GM19372 (cell line): ENCODE data around the gene FEZ2.

Experiments used
- ATAC-seq: cut with Tn5 transposase; IDR thresholded peaks from one replicate; pipeline ENCODE4 v1.9.1; 2021; ENCODE audit warnings: mild to moderate bottlenecking, low read depth, moderate library complexity; ENCODE audit not compliant: unreplicated experiment

FEZ2 gene

DNA sequence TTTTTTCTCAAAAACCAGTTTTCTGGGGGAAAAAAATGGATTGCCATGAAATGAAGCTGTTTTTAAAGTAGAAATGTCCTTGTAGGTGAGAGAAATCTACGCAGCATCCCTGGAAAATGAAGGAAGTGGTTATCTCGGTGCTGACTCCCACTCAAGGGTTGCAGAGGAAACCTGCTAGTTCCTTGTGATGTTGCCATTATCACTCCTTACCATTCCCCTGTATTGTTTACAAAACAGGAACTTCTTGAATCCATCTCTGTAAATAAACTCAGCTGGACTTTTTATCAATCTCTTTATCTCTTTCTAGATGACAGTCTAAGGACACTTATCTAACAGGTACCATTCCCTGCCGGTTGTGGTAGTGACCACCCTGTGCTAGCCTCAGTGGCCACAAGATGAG, 61.2 kb downstream of the FEZ2 start:
- ATAC-seq = no peak

DNA sequence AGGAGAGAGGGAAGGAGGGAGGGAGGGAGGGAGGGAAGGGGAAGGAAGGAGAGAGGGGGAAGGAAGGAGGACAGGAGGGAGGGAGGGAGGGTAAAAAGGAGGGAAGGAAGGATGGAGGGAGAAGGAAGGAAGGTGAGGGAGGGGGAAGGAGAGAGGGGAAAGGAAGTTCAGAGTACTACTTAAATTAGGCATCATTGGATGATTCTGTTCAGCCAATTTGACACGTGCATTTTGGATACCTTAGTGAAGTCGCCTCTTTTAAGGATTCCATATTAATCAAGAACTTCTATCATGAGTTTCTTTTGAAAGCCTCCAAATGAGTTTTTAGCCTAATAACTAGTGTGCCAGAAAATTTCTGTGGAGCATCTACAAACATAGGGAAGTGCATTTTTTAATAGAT, 62.9 kb downstream of the FEZ2 start:
- ATAC-seq = no peak

DNA sequence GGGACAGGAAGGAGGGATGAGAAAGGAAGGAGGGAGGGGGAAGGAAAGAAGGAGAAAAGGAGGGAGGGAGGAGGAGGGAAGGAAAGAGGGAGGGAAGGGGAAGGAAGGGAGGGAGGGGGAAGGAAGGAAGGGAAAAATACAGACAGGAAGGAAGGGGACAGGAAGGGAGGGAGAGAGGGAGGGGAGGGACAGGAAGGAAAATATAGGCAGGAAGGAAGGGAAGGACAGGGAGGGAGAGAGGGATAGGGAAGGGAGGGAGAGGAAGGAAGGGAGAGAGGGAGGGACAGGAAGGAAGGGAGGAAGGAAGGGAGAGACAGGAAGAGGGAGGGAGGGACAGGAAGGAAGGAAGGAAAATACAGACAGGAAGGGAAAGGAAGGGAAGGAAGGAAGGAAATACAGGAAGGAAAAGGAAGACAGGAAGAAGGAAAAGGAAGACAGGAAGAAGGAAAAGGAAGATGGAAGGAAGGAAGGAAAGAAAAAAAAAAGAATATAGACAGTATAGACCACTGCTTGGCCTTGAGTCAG, 63.6 kb downstream of the FEZ2 start:
- no peak for ATAC-seq

DNA sequence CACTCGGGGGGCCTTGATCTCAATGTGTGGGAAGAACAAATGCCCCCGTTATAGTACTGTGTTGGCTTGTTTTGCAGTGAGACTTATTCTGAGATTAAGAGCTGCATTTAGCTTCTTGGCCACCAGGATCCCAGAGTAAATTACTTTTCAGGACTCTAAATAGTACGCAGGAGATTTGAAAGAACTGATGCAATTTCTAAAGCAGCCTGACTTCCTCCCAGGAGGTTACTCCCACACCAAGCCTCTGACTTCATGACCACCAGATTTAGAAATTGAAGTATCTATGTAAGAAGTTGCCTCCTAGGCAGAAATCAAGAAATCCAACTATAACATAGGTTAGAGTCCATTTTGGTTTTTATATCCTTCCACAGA, 67.0 kb downstream of the FEZ2 start:
- no peak for ATAC-seq

DNA sequence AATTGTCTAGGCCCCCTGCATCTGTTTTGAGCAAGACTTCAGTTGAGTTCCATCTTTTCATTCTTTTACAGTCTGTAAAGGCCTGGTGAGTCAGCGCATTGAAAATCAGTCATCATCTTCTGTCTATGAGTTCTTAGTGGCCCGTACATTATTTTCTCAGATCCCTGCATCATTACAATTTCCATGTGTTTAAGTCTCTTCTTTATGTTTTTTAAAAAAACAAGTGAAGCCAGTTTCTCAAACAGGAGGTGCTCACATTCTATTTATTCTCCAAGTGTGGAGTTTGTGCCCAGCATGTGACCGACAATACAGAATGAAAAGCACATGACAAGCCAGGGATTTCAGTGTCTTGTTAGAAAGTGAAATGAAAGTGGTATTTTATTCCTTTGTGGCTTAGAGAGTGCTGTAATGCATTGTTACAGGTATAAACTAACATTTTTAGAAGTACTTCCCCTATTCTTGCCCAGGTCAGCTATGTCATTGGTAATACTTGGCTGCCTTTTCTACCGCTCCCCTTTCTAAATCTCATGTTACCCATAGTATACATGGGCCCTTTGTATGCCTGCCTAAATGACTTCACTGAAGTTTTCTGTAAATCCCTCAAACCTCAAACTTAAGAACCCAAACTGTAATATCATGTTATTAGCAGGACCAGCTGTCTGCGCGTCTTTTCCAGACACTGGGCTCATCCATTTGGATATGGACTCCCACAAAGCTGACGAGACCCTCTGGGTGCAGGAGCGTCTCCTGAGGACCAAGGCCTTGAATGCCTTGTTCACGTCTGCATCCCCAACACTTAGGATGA, 67.6 kb downstream of the FEZ2 start:
- ATAC-seq = no peak

DNA sequence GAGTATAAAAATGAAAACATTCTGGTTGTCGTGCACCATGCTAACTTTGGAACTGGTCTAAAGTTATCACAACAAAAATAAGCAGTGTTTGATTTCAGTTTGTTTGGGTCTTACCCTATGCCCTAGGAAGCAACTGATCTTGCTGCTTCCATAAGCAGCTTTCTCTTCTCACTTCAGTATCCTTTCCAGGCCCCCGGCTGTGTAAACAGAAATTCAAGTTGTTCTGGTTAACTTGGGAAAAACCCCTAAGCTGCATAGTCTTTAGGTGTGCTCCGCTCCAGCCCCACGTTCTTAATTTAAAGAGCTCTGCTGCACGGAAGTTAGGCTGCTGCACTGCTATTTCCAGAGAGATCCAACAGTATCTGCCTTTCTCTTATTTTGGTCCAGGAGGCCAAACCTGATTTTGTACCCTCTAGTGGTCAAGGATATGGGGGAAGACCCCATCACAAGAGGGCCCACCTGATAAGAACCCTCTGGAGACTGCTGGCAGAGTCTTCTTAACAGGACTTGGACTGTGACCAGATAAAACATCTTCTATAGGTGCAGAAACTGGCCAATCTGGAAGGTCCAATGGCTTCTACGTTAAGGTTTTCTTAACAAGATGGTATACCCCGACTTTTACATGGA, 69.1 kb downstream of the FEZ2 start:
- no peak for ATAC-seq

DNA sequence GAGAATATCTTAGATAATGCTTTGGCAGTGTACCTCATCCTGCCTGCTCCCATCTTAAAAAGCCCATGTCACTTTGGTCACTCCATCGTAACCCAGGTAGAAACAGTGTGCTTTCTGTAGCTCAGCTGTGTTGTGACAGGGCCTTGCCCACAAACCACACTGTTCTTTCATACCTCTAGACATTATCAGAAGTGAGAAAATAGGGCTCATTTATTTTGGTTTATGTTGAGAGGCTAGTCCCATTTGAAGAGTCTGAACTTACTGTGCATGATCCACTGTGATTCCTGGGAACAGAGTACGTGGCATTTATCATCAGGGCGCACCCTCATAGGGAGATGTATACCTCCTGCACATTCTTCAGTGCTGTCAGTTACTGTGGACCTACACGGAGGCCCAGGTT, 69.7 kb downstream of the FEZ2 start:
- ATAC-seq = no peak

DNA sequence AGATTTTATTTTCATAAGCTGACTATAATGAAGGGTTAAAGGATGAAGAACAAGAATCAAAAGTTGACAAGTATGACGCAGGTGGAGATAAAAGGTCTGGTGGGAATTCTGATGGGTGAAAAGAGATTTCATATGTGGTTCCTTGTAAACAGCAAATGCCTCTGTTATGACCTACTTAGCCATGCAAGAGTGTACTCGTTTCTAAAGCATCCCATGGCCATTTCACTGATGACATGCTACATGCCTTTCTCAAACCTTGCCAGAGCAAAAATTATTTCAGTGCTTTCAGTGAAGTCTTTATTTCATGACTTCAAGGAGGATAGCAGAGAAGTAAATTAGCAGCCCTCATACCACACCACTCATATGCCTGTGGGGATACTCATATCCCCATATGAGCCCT, 71.7 kb downstream of the FEZ2 start:
- ATAC-seq = no peak

DNA sequence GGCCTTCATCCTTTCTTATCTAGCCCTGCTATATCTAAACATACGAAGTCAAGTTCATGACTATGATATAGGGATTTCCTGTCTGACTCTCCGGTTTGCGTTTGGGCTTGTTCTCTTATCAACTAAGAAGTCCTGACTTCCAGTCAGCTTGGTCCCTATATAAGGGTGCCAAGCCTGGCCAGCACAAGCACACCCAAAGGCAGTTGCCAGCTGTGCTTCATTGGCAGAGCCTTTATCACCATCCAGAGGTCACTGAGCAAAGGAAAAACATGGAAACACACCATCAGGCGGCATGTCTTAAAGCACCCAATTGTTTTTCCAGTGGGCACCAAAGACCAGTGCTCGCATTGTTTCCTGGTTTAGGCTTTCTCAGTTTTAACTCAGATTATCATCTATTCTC, 72.7 kb downstream of the FEZ2 start:
- no peak for ATAC-seq

DNA sequence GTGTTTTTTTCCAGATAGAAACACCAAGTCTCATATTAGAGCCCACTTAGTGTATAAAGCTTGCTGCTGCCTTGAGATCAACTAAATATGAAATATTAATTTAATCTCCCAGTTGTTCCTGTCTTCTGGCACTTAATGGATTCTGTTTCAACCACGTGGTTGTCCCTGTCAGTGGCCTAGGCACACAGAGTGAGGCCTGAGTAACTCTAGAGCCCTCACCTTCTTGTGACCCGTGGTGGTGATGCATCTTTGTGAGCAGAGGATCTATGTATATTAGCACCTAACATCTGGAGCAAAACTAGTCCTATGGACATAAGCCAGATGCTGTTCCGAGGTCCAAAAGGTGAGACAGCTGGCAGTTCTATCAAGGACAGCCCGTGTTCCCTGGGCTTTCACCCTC, 74.8 kb downstream of the FEZ2 start:
- ATAC-seq = no peak

DNA sequence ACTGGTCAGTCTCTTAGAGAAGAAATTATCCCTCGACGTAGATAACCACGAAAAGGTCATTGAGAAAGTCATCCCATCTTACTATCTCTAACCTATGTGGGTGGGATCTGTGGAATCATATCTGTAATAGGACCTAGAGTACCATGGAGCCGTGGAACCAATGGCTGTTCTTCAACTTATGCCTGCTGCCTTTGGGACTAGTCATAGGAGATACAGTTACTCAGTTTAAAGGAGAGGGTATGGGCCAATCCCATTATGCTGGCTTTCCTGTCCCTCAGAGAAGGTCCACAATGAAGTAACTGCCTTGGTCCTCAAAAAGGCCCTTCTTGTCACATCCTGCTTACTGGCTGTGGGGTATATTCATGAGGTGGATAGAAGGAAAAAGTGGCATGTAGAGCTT, 77.5 kb downstream of the FEZ2 start:
- no peak for ATAC-seq

DNA sequence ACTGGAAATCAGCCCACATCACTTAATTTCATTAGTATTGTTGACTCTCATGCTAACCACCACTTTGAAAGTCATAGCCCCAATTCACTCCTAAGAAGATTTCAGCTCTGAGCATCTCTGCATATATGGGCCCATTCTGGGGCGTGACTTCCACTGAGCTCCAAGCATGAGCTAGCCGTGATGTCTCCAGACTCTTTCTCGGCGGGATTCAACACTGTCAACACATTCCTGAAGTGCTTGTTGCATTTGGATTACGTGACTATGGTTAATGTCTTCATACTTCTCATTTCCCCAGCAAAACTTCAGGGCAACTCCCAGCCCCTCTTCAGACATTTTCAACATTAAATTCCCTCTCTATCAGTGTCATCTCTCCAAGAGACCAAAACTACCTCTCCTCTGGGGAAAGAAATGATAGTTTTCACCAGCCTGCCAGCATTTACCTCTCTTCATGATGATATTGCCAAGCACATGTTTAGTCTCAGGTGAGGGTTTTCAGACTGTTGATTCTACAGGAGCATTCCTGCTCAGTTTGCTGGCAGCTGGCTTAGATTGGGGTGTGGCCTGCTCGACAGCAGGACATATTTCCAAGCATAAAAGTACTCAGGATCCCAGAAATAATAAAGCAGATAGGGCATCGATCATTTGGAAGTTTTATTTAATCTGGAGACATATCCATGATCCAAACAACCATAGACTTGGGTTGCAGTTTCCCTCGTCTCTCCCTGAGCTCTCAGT, 81.7 kb downstream of the FEZ2 start:
- no peak for ATAC-seq

DNA sequence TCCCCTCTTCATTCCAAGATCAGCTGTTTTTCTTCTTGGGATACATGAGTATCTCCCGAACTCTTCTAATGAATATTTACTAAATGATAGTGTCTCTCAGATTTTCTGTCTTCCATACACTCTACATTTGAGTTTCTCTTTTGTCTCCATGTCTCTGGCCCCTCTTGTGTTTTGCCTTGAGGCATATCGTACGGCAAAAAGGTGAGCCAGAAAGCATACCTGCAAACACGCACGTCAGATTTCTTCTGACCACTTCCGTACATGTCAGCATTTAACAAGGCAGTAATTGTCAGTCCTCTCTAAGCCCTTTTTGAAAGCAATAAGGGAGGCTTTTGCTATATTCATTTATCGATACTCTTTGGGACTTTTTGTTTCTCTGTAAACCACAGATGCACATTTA, 82.4 kb downstream of the FEZ2 start:
- ATAC-seq = no peak

DNA sequence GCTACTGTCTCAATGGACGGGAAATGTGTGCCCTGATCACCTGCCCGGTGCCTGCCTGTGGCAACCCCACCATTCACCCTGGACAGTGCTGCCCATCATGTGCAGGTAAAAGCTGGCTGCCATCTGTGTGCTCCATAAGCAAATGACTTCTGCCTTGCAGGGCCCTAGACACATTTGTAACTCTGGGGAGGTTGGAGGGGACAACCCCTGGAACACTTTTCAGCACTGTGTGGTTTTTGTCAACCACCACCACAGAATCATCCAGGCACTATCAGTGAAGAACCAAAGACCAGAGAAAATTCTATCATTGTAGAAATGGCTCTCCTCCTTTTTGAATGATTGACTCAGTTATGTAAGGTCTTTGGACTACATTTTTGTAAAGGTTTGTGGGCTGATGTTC, 84.3 kb downstream of the FEZ2 start:
- no peak for ATAC-seq

DNA sequence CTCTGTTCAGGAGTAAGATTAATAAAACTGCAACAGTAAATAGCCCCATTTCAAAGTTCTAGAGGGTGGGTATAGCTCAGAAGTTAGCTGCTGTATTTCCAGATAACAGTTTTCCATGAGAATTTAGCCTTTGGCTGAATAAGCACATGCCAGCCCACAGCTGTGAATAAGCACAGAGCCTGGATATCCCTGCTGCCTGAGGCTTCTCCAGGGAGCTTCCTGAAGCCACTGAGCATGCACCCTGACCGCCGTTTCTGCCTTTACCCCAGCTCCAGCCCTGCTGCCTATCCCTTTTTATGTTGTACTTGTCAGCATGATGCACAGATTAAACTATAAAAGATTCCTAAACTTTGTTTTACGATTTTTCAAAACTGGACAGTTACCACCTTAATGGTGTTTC, 85.3 kb downstream of the FEZ2 start:
- no peak for ATAC-seq

DNA sequence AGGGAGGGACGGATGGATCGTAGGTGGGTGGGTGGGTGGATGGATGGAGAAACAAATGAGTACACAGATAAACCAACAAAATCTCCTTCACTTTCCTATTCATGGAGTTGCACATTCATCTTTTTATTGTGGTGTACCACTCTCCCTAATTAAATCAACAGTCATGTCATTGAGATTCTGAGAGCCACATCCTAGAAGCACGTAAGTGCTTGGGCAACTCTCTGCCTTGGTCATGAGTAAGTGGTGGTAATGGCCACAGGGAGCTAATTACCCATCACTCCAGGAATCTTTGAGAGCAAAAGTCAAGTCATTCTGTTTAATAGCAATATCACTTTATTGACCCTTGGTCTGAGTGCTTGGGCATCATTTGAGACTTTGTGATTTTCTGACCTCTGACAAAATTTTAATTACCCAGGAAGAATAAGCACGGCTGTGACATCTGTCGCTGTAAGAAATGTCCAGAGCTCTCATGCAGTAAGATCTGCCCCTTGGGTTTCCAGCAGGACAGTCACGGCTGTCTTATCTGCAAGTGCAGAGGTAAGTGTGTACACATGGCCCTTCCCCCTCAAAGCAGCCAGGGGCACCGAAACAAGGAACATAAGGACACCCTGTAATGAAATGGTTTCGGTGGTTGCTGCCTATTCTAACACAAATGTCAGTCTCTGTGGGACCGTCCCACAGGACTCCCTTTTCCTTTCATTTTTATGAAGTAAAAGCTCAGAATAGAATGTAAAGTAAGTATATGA, 85.9 kb downstream of the FEZ2 start:
- ATAC-seq = peak; percentile 58

DNA sequence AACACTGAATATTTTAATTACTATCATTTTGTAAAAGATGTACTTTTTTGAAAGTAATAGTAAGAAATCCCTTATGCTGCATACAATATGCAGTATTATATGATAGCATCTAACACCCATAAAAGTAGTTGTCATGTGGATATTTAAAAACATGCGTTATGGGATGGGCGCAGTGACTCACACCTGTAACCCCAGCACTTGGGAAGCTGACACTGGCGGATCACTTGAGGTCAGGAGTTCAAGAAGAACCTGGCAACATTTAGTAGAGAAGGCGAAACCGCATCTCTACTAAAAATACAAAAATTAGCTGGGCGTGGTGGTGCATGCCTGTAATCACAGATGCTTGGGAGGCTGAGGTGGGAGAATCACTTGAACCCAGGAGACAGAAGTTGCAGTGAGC, 88.9 kb downstream of the FEZ2 start:
- no peak for ATAC-seq

DNA sequence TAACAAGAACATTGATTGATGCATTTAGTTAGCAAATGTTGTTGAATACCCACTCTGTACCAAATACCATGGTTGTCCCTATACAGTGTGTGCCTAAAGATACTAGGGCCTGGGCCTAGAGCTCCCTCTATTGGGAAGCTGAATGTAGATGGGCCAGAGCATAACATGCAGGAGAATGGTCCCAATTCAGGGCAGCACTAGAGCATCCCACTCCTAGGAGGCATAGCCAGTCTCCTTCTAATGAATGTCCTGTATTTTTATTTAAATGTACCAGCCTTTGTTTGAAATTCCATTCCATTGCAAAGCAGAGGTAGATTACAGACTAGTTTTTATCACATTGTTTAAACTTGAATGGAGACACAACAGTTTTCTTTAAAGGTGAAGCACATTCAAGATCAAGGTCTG, 90.6 kb downstream of the FEZ2 start:
- peak; percentile 85 for ATAC-seq
